PC-3 (cell line): ENCODE data around the gene SNRPA1. TPM values are rescaled to one million over a fixed set of nuclear protein-coding genes. Genes with fewer than 3 reads are reported as not detected.

Experiments
- ATAC-seq: fragments of 200-7000 bp; cut with Tn5 transposase; 2 replicates; pipeline ENCODE4 v1.9.1; 2020; ENCODE audit warnings: mild to moderate bottlenecking, moderate library complexity
- BruUV-seq: library from RNA; stranded (reverse); fragments of 400-500 nt; replicated peaks from 2 replicates; lab custom pipeline; 2021; lab: Mats Ljungman, UMichigan
- CTCF ChIA-PET: fragments of 300-600 bp; sonication (Branson Sonifier 250); formaldehyde crosslinking; loops from one replicate; lab custom pipeline; 2022; ENCODE audit warnings: antibody characterized with exemption; lab: Charles Lee
- POLR2A ChIA-PET: fragments of 300-600 bp; sonication (Branson Sonifier 250); formaldehyde crosslinking; loops from one replicate; lab custom pipeline; 2022; ENCODE audit warnings: antibody characterized with exemption; ENCODE audit not compliant: unreplicated experiment; lab: Charles Lee
- DNase-seq: peaks from one replicate; pipeline ENCODE4 v3.0.0-alpha.2; 2015
- H2AFZ ChIP-seq: fragments of 300-600 bp; sonication (generic); 2 replicates; pipeline ENCODE4 v1.6.0; 2016; ENCODE audit warnings: antibody characterized with exemption, low read length
- H3F3A ChIP-seq: fragments of 300-600 bp; sonication (generic); one replicate; pipeline ENCODE4 v1.6.0; 2017; ENCODE audit warnings: antibody characterized with exemption, low read length, control low read depth, mild to moderate bottlenecking; ENCODE audit not compliant: unreplicated experiment
- H3K27ac ChIP-seq: fragments of 300-600 bp; sonication (generic); 2 replicates; pipeline ENCODE4 v1.5.1; 2016; ENCODE audit warnings: mild to moderate bottlenecking, low read length
- H3K27me3 ChIP-seq: fragments of 300-600 bp; sonication (generic); 2 replicates; pipeline ENCODE4 v1.6.1; 2016; ENCODE audit warnings: low read length, mixed read lengths
- H3K36me3 ChIP-seq: fragments of 300-600 bp; sonication (generic); 2 replicates; pipeline ENCODE4 v1.6.1; 2016; ENCODE audit warnings: low read depth, mixed run types, low read length, mixed read lengths
- H3K4me1 ChIP-seq: fragments of 300-600 bp; sonication (generic); 2 replicates; pipeline ENCODE4 v1.5.1; 2016; ENCODE audit warnings: low read length; ENCODE audit not compliant: insufficient read depth
- H3K4me2 ChIP-seq: fragments of 300-600 bp; sonication (generic); 2 replicates; pipeline ENCODE4 v1.6.0; 2016; ENCODE audit warnings: low read length
- H3K4me3 ChIP-seq: fragments of 300-600 bp; sonication (generic); 2 replicates; pipeline ENCODE4 v1.5.1; 2016; ENCODE audit warnings: mild to moderate bottlenecking, low read length, mixed read lengths
- H3K79me2 ChIP-seq: fragments of 300-600 bp; sonication (generic); 2 replicates; pipeline ENCODE4 v1.6.1; 2017; ENCODE audit warnings: low read length, mixed read lengths
- H3K9ac ChIP-seq: fragments of 300-600 bp; sonication (generic); 2 replicates; pipeline ENCODE4 v1.6.0; 2016; ENCODE audit warnings: mild to moderate bottlenecking, low read length
- H3K9me2 ChIP-seq: fragments of 300-600 bp; sonication (generic); replicated peaks from 2 replicates; pipeline ENCODE4 v1.6.1; 2016; ENCODE audit warnings: mixed run types, low read length, mixed read lengths
- H3K9me3 ChIP-seq: fragments of 300-600 bp; sonication (generic); 2 replicates; pipeline ENCODE4 v1.6.1; 2016; ENCODE audit warnings: low read length, mixed read lengths
- H4K20me1 ChIP-seq: fragments of 300-600 bp; sonication (generic); 2 replicates; pipeline ENCODE4 v1.6.1; 2016; ENCODE audit warnings: low read length, mixed read lengths
- EZH2 ChIP-seq: fragments of 300-600 bp; sonication (generic); IDR thresholded peaks from one replicate; pipeline ENCODE4 v1.6.1; 2017; ENCODE audit warnings: antibody characterized with exemption, mild to moderate bottlenecking, low read length; ENCODE audit not compliant: unreplicated experiment
- EZH2phosphoT487 ChIP-seq: fragments of 300-600 bp; sonication (generic); IDR thresholded peaks from 2 replicates; pipeline ENCODE4 v1.6.1; 2018; ENCODE audit warnings: mild to moderate bottlenecking, antibody characterized with exemption, low read length, borderline replicate concordance
- intact Hi-C: fragments of 100-400 bp; cut with micrococcal nuclease; formaldehyde crosslinking; loops from 2 replicates; pipeline ENCODE4 v1.9.0; 2023
- total RNA-seq: library from RNA; depleted of rRNA; stranded (reverse); fragments of >200 nt; gene quantifications from 2 replicates; pipeline ENCODE4 v1.2.3, GENCODE V29; 2014
- TF ChIP-seq, protein P1 (sequence below): fragments of 300-600 bp; sonication (generic); conservative IDR thresholded peaks from 2 replicates; pipeline ENCODE4 v1.5.1; 2017; ENCODE audit warnings: antibody characterized with exemption, low read depth, mild to moderate bottlenecking, low read length

Gene SNRPA1
- total RNA-seq, 1 experiment from 2014 or later = 66.1 TPM

DNA sequence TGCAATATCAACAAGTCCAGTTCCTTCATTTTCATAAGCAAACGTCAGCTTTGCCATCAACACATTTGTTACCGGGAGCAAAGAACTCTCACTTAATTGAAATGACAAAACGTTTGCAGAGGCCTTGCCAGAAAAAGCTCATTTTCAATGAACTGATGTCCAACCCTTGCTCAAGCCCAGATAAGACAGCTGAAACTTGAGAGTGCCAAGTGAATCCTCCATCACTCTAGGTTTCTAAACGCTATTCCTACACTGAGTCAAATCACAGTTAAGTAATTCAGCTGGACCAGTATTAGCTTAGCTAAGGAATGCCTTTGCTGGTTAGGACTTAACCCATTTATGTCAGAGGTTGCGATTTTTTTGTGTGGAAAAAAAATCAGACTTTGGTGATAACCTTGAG lies 54.7 kb downstream of the SNRPA1 start:
- Histone ChIP-seq H2AFZ (no peak overlapping the region), H3K9me2 (no peaks in the 10 kb centered on the region), H3K4me2 (no peak overlapping the region), H3K27me3 (no peaks in the 10 kb centered on the region), H3K4me1 (no peaks in the 10 kb centered on the region; the same call in 1 of the 2 replicates), H3K9ac (no peak overlapping the region), H3K79me2 (peaks cover 95% of the 10 kb centered on the region), H3K36me3 (no peaks in the 10 kb centered on the region; the same call in 1 of the 2 replicates), H4K20me1 (peaks cover 19% of the 10 kb centered on the region), H3K9me3 (no peaks in the 10 kb centered on the region), H3K4me3 (no peak overlapping the region), H3K27ac (no peak overlapping the region), H3F3A (no peaks in the 10 kb centered on the region)
- TF ChIP-seq EZH2phosphoT487 (no peak), EZH2 (no peak)
- TF ChIP-seq, protein P1, sequence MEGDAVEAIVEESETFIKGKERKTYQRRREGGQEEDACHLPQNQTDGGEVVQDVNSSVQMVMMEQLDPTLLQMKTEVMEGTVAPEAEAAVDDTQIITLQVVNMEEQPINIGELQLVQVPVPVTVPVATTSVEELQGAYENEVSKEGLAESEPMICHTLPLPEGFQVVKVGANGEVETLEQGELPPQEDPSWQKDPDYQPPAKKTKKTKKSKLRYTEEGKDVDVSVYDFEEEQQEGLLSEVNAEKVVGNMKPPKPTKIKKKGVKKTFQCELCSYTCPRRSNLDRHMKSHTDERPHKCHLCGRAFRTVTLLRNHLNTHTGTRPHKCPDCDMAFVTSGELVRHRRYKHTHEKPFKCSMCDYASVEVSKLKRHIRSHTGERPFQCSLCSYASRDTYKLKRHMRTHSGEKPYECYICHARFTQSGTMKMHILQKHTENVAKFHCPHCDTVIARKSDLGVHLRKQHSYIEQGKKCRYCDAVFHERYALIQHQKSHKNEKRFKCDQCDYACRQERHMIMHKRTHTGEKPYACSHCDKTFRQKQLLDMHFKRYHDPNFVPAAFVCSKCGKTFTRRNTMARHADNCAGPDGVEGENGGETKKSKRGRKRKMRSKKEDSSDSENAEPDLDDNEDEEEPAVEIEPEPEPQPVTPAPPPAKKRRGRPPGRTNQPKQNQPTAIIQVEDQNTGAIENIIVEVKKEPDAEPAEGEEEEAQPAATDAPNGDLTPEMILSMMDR = no peak
- BruUV-seq = no TSS peak
- intact Hi-C loops = no loop called here
- no peak for ATAC-seq
- DNase-seq = no peak
- CTCF ChIA-PET = no interaction called here
- POLR2A ChIA-PET = no interaction called here

DNA sequence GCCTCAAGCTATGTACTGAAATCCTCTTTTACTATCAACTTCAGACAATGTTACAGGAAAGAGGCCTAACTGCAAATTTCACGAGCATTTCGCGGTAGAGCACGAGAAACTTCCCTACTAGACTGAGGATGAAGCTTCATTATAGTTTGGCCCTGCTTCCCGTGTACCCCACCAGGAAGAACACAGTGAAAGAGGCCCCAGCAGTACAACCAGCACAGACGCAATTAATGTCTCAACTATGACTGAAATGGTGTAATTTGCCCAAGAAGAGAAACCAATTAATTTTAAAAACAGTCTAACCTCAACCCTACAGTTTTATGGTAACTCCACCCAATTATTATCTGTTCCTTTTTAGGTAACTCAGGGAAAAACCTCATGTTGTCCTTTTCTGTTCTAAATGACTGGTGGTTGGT lies 55.3 kb downstream of the SNRPA1 start:
- TF ChIP-seq EZH2 (no peak), EZH2phosphoT487 (no peak)
- TF ChIP-seq, protein P1 = no peak
- H3F3A ChIP-seq = no peaks in the 10 kb centered on the region

DNA sequence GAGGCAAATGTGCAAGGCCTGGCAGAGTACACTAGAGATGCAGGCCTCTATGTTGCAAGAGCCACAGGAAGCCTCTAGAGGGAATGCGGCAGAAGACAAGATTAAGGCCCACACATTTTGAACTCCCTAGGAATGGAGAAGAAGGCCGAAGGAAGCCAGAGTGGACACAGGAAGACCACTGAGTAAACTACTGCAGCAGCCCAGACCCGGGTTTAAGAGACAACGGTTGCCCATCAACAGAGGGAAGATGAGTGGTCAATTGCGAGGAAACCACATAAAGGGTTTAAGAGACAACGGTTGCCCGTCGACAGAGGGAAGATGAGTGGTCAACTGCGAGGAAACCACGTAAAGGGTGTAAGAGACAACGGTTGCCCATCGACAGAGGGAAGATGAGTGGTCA lies 57.8 kb downstream of the SNRPA1 start:
- peaks cover 7% of the 10 kb centered on the region; the same call in 1 of the 2 replicates for H3K36me3 ChIP-seq
- intact Hi-C loops = no loop called here
- ATAC-seq (no peak), DNase-seq (no peak)
- no peak overlapping the region for H3K27ac ChIP-seq
- H3K79me2 ChIP-seq = peaks cover 93% of the 10 kb centered on the region
- no peaks in the 10 kb centered on the region for H3F3A ChIP-seq
- no peaks in the 10 kb centered on the region for H3K27me3 ChIP-seq
- no peaks in the 10 kb centered on the region for H3K9me2 ChIP-seq
- H3K4me3 ChIP-seq = no peak overlapping the region
- POLR2A ChIA-PET = no interaction called here
- no peak overlapping the region for H2AFZ ChIP-seq
- peaks cover 9% of the 10 kb centered on the region for H4K20me1 ChIP-seq
- CTCF ChIA-PET = no interaction called here
- H3K4me1 ChIP-seq = no peaks in the 10 kb centered on the region; the same call in 1 of the 2 replicates
- TF ChIP-seq EZH2 (no peak), EZH2phosphoT487 (no peak)
- TF ChIP-seq, protein P1 = no peak
- no peak overlapping the region for H3K4me2 ChIP-seq
- H3K9ac ChIP-seq = no peak overlapping the region
- no peaks in the 10 kb centered on the region for H3K9me3 ChIP-seq
- BruUV-seq = no TSS peak

More for the DNA sequence above, 55.3 kb downstream of the SNRPA1 start:
- Histone ChIP-seq H4K20me1 (peaks cover 13% of the 10 kb centered on the region), H3K27me3 (no peaks in the 10 kb centered on the region), H3K79me2 (peaks cover 95% of the 10 kb centered on the region), H3K36me3 (no peaks in the 10 kb centered on the region; the same call in 1 of the 2 replicates), H3K27ac (no peak overlapping the region), H2AFZ (no peak overlapping the region), H3K9ac (no peak overlapping the region), H3K4me3 (no peak overlapping the region), H3K4me2 (no peak overlapping the region), H3K9me2 (no peaks in the 10 kb centered on the region), H3K4me1 (no peaks in the 10 kb centered on the region; the same call in 1 of the 2 replicates), H3K9me3 (no peaks in the 10 kb centered on the region)
- ChIA-PET POLR2A (no interaction called here), CTCF (no interaction called here)
- ATAC-seq = no peak
- DNase-seq = no peak
- BruUV-seq = no TSS peak
- intact Hi-C loops = no loop called here
